MCF 10A (cell line): ENCODE results near the gene BHLHE40. TPM values are rescaled to one million over a fixed set of nuclear protein-coding genes. Genes with fewer than 3 reads are reported as not detected.

Source experiments
- BruUV-seq: library from RNA; stranded (reverse); fragments of 400-500 nt; replicated peaks from 2 replicates; lab custom pipeline; 2021; lab: Mats Ljungman, UMichigan
- CTCF ChIA-PET: fragments of 300-600 bp; sonication (Branson Sonifier 250); formaldehyde crosslinking; extraction: SDS; loops from one replicate; lab custom pipeline; 2021; ENCODE audit warnings: antibody characterized with exemption, inconsistent platforms; lab: Yijun Ruan, JAX
- POLR2A ChIA-PET: fragments of 300-600, 350-650 bp; sonication (Branson Sonifier 250); formaldehyde crosslinking; extraction: SDS; loops from one replicate; lab custom pipeline; 2020; ENCODE audit warnings: antibody characterized with exemption, inconsistent platforms; lab: Yijun Ruan, JAX
- DNase-seq: peaks from one replicate; pipeline ENCODE4 v3.0.0-alpha.2; 2018; ENCODE audit not compliant: unreplicated experiment
- H3K27ac Mint-ChIP-seq: one replicate; pipeline ENCODE4 v1.8.0; 2022; ENCODE audit warnings: mild to moderate bottlenecking, low read depth, mixed read lengths; ENCODE audit not compliant: unreplicated experiment
- H3K27me3 Mint-ChIP-seq: one replicate; pipeline ENCODE4 v1.8.0; 2022; ENCODE audit warnings: mixed read lengths; ENCODE audit not compliant: insufficient read depth, unreplicated experiment
- H3K36me3 Mint-ChIP-seq: one replicate; pipeline ENCODE4 v1.8.0; 2022; ENCODE audit warnings: mild to moderate bottlenecking, moderate library complexity, mixed read lengths; ENCODE audit not compliant: insufficient read depth, unreplicated experiment
- H3K4me1 Mint-ChIP-seq: one replicate; pipeline ENCODE4 v1.8.0; 2022; ENCODE audit warnings: mixed read lengths; ENCODE audit not compliant: insufficient read depth, unreplicated experiment
- H3K4me3 Mint-ChIP-seq: one replicate; pipeline ENCODE4 v1.8.0; 2022; ENCODE audit warnings: mild to moderate bottlenecking, moderate library complexity, mixed read lengths; ENCODE audit not compliant: unreplicated experiment
- H3K9me3 Mint-ChIP-seq: one replicate; pipeline ENCODE4 v1.8.0; 2022; ENCODE audit warnings: mixed read lengths; ENCODE audit not compliant: unreplicated experiment
- CTCF ChIP-seq: fragments of 200-600 bp; IDR thresholded peaks from one replicate; pipeline ENCODE4 v1.8.0; 2022; ENCODE audit warnings: antibody characterized with exemption, mild to moderate bottlenecking; ENCODE audit not compliant: unreplicated experiment
- intact Hi-C: fragments of 100-400 bp; cut with micrococcal nuclease; formaldehyde crosslinking; loops from 2 replicates; pipeline ENCODE4 v1.14.1; 2022
- total RNA-seq: library from RNA; stranded (reverse); gene quantifications from 2 replicates; pipeline ENCODE4 v1.2.3, GENCODE V29; 2022

The BHLHE40 gene
- total RNA-seq, 1 experiment from 2014 or later = 16.8 TPM

- CTCF ChIA-PET = interaction anchor here (1.3 kb wide), 1 partner anchor 12 kb away, joined by 3 read pairs; no protein-coding TSS in a partner anchor
- no peak for DNase-seq
- BruUV-seq = no TSS peak
- POLR2A ChIA-PET = interaction anchor here (0.6 to 1.2 kb wide), 2 partner anchors 12 to 678 kb away, joined by 3 to 4 read pairs; no protein-coding TSS in a partner anchor
- intact Hi-C loops = no loop called here
- Mint-ChIP-seq H3K4me3 (no peak overlapping the region), H3K27ac (no peak overlapping the region), H3K27me3 (no peaks in the 10 kb centered on the region), H3K36me3 (no peaks in the 10 kb centered on the region), H3K4me1 (no peaks in the 10 kb centered on the region), H3K9me3 (no peaks in the 10 kb centered on the region)
- no peak for TF ChIP-seq CTCF
Observed at GRCh38 chr3:4936982-4937614, 42.1 kb upstream of the BHLHE40 start.

- Mint-ChIP-seq H3K27me3 (no peaks in the 10 kb centered on the region), H3K36me3 (no peaks in the 10 kb centered on the region), H3K27ac (no peak overlapping the region), H3K9me3 (no peaks in the 10 kb centered on the region), H3K4me1 (no peaks in the 10 kb centered on the region), H3K4me3 (no peak overlapping the region)
- POLR2A ChIA-PET = interaction anchor here (1.2 kb wide), 1 partner anchor 11 kb away, joined by 4 read pairs; no protein-coding TSS in a partner anchor
- DNase-seq = no peak
- CTCF ChIA-PET = interaction anchor here (0.7 to 1.3 kb wide), 2 partner anchors 10 to 16 kb away, joined by 3 read pairs; no protein-coding TSS in a partner anchor
- no TSS peak for BruUV-seq
- no peak for TF ChIP-seq CTCF
- intact Hi-C loops = no loop called here
Observed at GRCh38 chr3:4938281-4938982, 40.8 kb upstream of the BHLHE40 start.

GRCh38 chr3:4939276-4939675, 40.0 kb upstream of the BHLHE40 start:
- Mint-ChIP-seq H3K27ac (no peak overlapping the region), H3K4me1 (no peaks in the 10 kb centered on the region), H3K36me3 (no peaks in the 10 kb centered on the region), H3K27me3 (no peaks in the 10 kb centered on the region), H3K4me3 (no peak overlapping the region), H3K9me3 (no peaks in the 10 kb centered on the region)
- ChIA-PET POLR2A (interaction anchor here (1.1 kb wide), 1 partner anchor 19 kb away, joined by 3 read pairs; no protein-coding TSS in a partner anchor), CTCF (interaction anchor here (0.6 kb wide), 1 partner anchor 591 kb away, joined by 3 read pairs; no protein-coding TSS in a partner anchor)
- no TSS peak for BruUV-seq
- DNase-seq = no peak
- intact Hi-C loops = no loop called here
- no peak for TF ChIP-seq CTCF

- TF ChIP-seq CTCF = no peak
- CTCF ChIA-PET = no interaction called here
- Mint-ChIP-seq H3K4me1 (no peaks in the 10 kb centered on the region), H3K9me3 (no peaks in the 10 kb centered on the region), H3K4me3 (no peak overlapping the region), H3K27me3 (no peaks in the 10 kb centered on the region), H3K27ac (peak overlapping the region; percentile 51), H3K36me3 (no peaks in the 10 kb centered on the region)
- POLR2A ChIA-PET = no interaction called here
- no TSS peak for BruUV-seq
- intact Hi-C loops = no loop called here
- DNase-seq = no peak
Observed at GRCh38 chr3:4940985-4941384, 38.3 kb upstream of the BHLHE40 start.
